ENCODE measurements around the gene RABEP2. TPM values are rescaled to one million over a fixed set of nuclear protein-coding genes. Genes with fewer than 3 reads are reported as not detected.

The RABEP2 gene, protein sequence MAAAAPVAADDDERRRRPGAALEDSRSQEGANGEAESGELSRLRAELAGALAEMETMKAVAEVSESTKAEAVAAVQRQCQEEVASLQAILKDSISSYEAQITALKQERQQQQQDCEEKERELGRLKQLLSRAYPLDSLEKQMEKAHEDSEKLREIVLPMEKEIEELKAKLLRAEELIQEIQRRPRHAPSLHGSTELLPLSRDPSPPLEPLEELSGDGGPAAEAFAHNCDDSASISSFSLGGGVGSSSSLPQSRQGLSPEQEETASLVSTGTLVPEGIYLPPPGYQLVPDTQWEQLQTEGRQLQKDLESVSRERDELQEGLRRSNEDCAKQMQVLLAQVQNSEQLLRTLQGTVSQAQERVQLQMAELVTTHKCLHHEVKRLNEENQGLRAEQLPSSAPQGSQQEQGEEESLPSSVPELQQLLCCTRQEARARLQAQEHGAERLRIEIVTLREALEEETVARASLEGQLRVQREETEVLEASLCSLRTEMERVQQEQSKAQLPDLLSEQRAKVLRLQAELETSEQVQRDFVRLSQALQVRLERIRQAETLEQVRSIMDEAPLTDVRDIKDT
- total RNA-seq (2022; extraction: Qiagen RNA extraction) = 9.7 to 11.2 TPM (median 11.0 TPM) in 5 replicates

DNA sequence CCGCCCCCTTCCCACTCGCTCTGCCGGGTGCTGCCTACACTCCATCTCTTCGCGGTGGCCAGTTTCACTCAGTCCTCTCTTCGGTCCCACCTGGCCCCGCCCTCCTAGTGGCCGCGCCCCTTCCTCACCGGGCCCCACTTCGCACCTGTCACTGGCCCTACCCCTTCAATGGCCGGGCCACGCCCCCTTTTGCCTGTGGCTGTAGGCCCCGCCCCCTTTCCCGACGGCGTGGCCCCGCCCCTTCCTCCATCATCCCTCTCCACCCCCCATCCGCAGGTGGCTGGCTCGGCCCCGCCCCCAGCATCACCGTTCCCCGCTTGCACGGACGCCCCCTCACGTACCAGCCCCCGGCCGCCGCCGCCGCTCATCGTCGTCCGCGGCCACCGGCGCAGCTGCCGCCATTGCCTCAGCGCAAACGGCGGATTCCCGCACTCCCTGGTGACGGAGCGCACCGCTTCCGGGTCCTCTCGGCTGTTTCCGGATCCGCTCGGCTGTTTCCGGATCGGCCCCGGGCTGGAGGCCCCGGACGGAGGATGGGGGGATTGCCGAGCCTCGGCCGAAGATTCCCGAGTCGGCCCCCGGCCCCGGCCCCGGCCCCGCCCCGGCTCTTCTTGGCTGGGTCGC, at the start of gene RABEP2:
Gene RABEP2 (minus strand): TSS at position 477 of the 624 bp plus-strand sequence. CDS start 75 bp downstream, at position 402.

DNA sequence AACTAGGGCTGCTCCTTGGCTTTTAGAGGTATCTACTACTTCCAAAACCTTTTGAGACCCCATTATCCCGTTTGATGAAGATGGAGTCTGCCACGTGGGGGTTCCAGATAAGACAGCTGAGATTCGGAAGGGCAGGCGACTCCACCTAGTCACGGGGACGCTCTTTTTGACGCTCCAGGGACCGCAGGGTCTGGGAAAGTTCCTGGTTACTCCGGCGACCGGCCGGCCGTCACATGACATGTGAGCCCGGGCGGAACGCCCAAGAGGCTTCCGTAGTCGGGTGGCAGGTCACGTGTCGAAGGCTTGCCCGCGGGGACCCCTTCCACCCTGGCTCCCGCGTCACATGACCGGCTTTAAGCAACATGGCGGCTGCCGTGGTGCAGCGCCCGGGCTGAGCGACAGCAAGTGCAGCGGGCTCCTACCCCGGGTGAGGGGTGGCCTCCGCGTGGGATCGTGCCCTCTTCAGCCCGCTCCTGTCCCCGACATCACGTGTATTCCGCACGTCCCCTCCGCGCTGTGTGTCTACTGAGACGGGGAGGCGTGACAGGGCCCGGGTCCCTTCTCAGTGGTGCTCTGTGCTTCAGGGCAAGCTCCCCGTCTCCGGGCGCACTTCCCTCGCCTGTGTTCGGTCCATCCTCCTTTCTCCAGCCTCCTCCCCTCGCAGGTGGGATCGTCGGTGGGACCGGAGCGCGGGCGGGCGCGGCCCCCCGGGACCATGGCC, 49.6 kb upstream of the RABEP2 start, which contains the start of gene SPNS1:
Gene SPNS1 (plus strand): TSS at position 342 of the 721 bp plus-strand sequence. CDS start 374 bp downstream, at position 716.

DNA sequence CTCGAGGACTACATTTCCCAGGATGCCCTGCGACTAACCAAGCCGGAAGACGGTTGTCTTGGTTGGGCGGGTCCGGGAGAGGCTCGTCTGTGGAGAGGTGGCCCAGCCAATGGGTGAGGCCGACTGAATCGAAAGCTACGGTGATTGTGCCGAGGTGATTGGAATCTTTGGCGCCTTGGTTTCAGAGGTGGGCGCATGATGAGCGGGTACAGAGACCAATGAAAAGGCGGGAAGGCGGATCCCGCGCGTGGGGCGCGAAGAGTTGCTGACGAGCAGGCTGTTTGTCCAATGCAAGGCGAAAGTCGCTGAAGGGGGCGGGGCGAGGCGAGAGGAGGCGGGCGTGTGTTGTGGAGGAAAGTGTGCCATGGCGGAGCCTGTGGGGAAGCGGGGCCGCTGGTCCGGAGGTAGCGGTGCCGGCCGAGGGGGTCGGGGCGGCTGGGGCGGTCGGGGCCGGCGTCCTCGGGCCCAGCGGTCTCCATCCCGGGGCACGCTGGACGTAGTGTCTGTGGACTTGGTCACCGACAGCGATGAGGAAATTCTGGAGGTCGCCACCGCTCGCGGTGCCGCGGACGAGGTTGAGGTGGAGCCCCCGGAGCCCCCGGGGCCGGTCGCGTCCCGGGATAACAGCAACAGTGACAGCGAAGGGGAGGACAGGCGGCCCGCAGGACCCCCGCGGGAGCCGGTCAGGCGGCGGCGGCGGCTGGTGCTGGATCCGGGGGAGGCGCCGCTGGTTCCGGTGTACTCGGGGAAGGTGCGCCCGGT, 25.8 kb upstream of the RABEP2 start, which contains the start of gene NFATC2IP:
Gene NFATC2IP (plus strand): TSS at position 290 of the 762 bp plus-strand sequence. CDS start 75 bp downstream, at position 365.

DNA sequence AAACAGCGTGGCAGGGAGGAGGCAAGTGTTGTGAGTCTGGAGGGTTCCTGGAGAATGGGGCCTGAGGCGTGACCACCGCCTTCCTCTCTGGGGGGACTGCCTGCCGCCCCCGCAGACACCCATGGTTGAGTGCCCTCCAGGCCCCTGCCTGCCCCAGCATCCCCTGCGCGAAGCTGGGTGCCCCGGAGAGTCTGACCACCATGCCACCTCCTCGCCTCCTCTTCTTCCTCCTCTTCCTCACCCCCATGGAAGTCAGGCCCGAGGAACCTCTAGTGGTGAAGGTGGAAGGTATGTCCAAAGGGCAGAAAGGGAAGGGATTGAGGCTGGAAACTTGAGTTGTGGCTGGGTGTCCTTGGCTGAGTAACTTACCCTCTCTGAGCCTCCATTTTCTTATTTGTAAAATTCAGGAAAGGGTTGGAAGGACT, 6.8 kb upstream of the RABEP2 start, which contains the start of gene CD19:
Gene CD19 (plus strand): TSS at position 171 of the 425 bp plus-strand sequence. CDS start 30 bp downstream, at position 201.

DNA sequence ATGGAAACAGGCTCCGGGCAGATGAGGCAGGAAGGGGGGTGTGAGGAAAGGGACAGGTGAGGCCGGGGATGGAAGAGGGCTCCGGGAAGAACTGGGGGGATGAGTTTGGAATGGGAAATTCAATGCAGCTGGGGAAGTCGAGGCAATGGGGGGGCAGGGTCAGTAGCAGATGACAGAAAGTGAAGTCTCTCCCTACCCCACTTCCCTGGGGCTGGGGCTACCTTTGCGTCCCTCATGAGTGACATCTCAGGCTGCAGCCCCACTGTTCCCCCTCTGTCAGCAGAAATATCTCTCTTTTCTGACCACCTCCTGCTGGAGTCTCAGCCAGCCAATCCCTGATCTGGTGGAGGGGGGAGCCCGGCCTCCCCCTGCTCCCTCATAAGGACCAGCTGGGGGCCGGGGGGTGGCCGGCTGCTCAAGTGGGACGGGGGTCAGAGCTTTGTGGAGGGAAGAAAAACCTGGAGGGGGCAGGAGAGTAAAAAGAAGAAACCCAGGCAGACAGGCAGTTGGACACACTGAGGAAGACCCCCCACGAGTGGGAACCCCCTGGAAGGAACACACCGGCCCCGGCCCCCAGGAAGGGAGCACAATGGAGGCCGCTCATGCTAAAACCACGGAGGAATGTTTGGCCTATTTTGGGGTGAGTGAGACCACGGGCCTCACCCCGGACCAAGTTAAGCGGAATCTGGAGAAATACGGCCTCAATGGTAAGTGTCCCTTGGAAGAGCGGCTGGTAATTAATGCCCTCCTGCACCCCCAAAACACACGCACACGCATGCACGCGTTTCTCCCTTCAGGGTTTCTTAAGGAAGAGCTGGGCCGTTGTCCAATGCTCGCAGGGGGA, 46.7 kb downstream of the RABEP2 start, which contains the start of gene ATP2A1:
Gene ATP2A1 (plus strand): TSS at position 406 of the 844 bp plus-strand sequence. CDS start 184 bp downstream, at position 590.

Other genes with a start within 250 kb of the RABEP2 start
- gene EIF3C, start 213.8 kb downstream of the RABEP2 start, total RNA-seq (2022; extraction: Qiagen RNA extraction) = 202 to 359 TPM (median 356 TPM) in 5 replicates
- 1.4 to 2.3 TPM (median 1.7 TPM) in 5 replicates for gene NPIPB9, start 173.5 kb downstream of the RABEP2 start, total RNA-seq (2022; extraction: Qiagen RNA extraction)
- gene ATXN2L, start 102.2 kb downstream of the RABEP2 start, total RNA-seq (2022; extraction: Qiagen RNA extraction) = 94.5 to 143 TPM (median 129 TPM) in 5 replicates
- gene TUFM, start 78.9 kb downstream of the RABEP2 start, total RNA-seq (2022; extraction: Qiagen RNA extraction) = 216 to 313 TPM (median 305 TPM) in 5 replicates
- 25.7 to 34.8 TPM (median 32.6 TPM) in 5 replicates for gene SH2B1, start 61.4 kb downstream of the RABEP2 start, total RNA-seq (2022; extraction: Qiagen RNA extraction)
- gene ATP2A1, start 46.8 kb downstream of the RABEP2 start, total RNA-seq (2022; extraction: Qiagen RNA extraction) = 1.4 to 3.6 TPM (median 2.4 TPM) in 5 replicates
- gene CD19, start 6.7 kb upstream of the RABEP2 start, total RNA-seq (2022; extraction: Qiagen RNA extraction) = not detected in 5 replicates
- 21.0 to 32.6 TPM (median 27.8 TPM) in 5 replicates for gene NFATC2IP, start 25.7 kb upstream of the RABEP2 start, total RNA-seq (2022; extraction: Qiagen RNA extraction)
- 51.4 to 83.2 TPM (median 79.1 TPM) in 5 replicates for gene SPNS1, start 49.5 kb upstream of the RABEP2 start, total RNA-seq (2022; extraction: Qiagen RNA extraction)
- 3.7 to 6.0 TPM (median 4.7 TPM) in 5 replicates for gene LAT, start 59.8 kb upstream of the RABEP2 start, total RNA-seq (2022; extraction: Qiagen RNA extraction)